ENCODE measurements around the gene TUFT1.
"Not testable (repeated sequence)": the region's sequence is repeated elsewhere in the genome, so short reads cannot be mapped to it uniquely, and the experiment has no call there.

Gene TUFT1

GRCh38 chr1:151596166-151596953 lies 56.3 kb downstream of the TUFT1 start:
- no peak for DNase-seq (ENCODE audit: low read depth)
- H3K4me3 ChIP-seq (ENCODE audit: low read depth, low read length), result no peak overlapping the region
- no peak for TF ChIP-seq MYC (IDR thresholded peaks at IDR 0.05; ENCODE audit: low read depth, low read length)
- no peak for TF ChIP-seq POLR2A (IDR thresholded peaks at IDR 0.05; ENCODE audit: extremely low read depth, insufficient read length)
- no peak for TF ChIP-seq MAX (IDR thresholded peaks at IDR 0.05; ENCODE audit: low read depth, low read length)
- no peak for TF ChIP-seq CTCF (IDR thresholded peaks at IDR 0.05; ENCODE audit: low read depth, low read length)

GRCh38 chr1:151602550-151602949 lies 62.4 kb downstream of the TUFT1 start:
- DNase-seq (ENCODE audit: low read depth); H3K4me3 ChIP-seq (ENCODE audit: low read depth, low read length): not testable (repeated sequence)

- H3K4me3 ChIP-seq (ENCODE audit: low read depth, low read length), result no peak overlapping the region
- TF ChIP-seq MAX (IDR thresholded peaks at IDR 0.05; ENCODE audit: low read depth, low read length) (no peak), POLR2A (IDR thresholded peaks at IDR 0.05; ENCODE audit: extremely low read depth, insufficient read length) (no peak), MYC (IDR thresholded peaks at IDR 0.05; ENCODE audit: low read depth, low read length) (no peak), CTCF (IDR thresholded peaks at IDR 0.05; ENCODE audit: low read depth, low read length) (no peak)
- DNase-seq (ENCODE audit: low read depth), result no peak
Observed at GRCh38 chr1:151604291-151604690, 64.2 kb downstream of the TUFT1 start.

GRCh38 chr1:151606384-151606783 lies 66.3 kb downstream of the TUFT1 start:
- DNase-seq (ENCODE audit: low read depth), result peak; percentile 16
- no peak overlapping the region for H3K4me3 ChIP-seq (ENCODE audit: low read depth, low read length)
- TF ChIP-seq CTCF (IDR thresholded peaks at IDR 0.05; ENCODE audit: low read depth, low read length), result no peak
- TF ChIP-seq MAX (IDR thresholded peaks at IDR 0.05; ENCODE audit: low read depth, low read length), result no peak
- TF ChIP-seq MYC (IDR thresholded peaks at IDR 0.05; ENCODE audit: low read depth, low read length), result no peak
- TF ChIP-seq POLR2A (IDR thresholded peaks at IDR 0.05; ENCODE audit: extremely low read depth, insufficient read length), result no peak

GRCh38 chr1:151606857-151607256 lies 66.7 kb downstream of the TUFT1 start:
- H3K4me3 ChIP-seq (ENCODE audit: low read depth, low read length), result no peak overlapping the region
- no peak for DNase-seq (ENCODE audit: low read depth)
- TF ChIP-seq MYC (IDR thresholded peaks at IDR 0.05; ENCODE audit: low read depth, low read length) (no peak), CTCF (IDR thresholded peaks at IDR 0.05; ENCODE audit: low read depth, low read length) (no peak), MAX (IDR thresholded peaks at IDR 0.05; ENCODE audit: low read depth, low read length) (no peak), POLR2A (IDR thresholded peaks at IDR 0.05; ENCODE audit: extremely low read depth, insufficient read length) (no peak)

- H3K4me3 ChIP-seq (ENCODE audit: low read depth, low read length), result no peak overlapping the region
- no peak for DNase-seq (ENCODE audit: low read depth)
- TF ChIP-seq CTCF (IDR thresholded peaks at IDR 0.05; ENCODE audit: low read depth, low read length) (no peak), MAX (IDR thresholded peaks at IDR 0.05; ENCODE audit: low read depth, low read length) (no peak), MYC (IDR thresholded peaks at IDR 0.05; ENCODE audit: low read depth, low read length) (no peak), POLR2A (IDR thresholded peaks at IDR 0.05; ENCODE audit: extremely low read depth, insufficient read length) (no peak)
Observed at GRCh38 chr1:151610142-151610541, 70.0 kb downstream of the TUFT1 start.
